Upper lobe of left lung (tissue), 4 donors: Measurements from ENCODE around the gene BIRC2.

ENCODE experiments used
- EP300 ChIP-seq, 4 donors: sonication (generic); formaldehyde crosslinking; IDR thresholded peaks; one replicate each; pipeline ENCODE4 v1.5.1; 2017; ENCODE audit warnings: antibody characterized with exemption in 4 of 4, control low read depth in 2 of 4
- POLR2A ChIP-seq, 4 donors: fragments of 450-650 bp; IDR thresholded peaks; one replicate each; pipeline ENCODE4 v1.5.1; 2016 to 2017; ENCODE audit warnings: antibody characterized with exemption in 4 of 4, mild to moderate bottlenecking in 2 of 4
- POLR2AphosphoS5 ChIP-seq, 2 donors: sonication (generic); formaldehyde crosslinking; IDR thresholded peaks; one replicate each; pipeline ENCODE4 v1.5.1; 2017; ENCODE audit warnings: antibody characterized with exemption in 2 of 2
- TF ChIP-seq, protein P1 (sequence below), 6 experiments: fragments of 450-650 bp in 4 of 6; fragments of 200-600 bp in 2 of 6; sonication (generic) in 2 of 6; IDR thresholded peaks; one replicate each; pipeline ENCODE4 v1.5.1; 2016 to 2019; ENCODE audit warnings: antibody characterized with exemption in 6 of 6

DNA sequence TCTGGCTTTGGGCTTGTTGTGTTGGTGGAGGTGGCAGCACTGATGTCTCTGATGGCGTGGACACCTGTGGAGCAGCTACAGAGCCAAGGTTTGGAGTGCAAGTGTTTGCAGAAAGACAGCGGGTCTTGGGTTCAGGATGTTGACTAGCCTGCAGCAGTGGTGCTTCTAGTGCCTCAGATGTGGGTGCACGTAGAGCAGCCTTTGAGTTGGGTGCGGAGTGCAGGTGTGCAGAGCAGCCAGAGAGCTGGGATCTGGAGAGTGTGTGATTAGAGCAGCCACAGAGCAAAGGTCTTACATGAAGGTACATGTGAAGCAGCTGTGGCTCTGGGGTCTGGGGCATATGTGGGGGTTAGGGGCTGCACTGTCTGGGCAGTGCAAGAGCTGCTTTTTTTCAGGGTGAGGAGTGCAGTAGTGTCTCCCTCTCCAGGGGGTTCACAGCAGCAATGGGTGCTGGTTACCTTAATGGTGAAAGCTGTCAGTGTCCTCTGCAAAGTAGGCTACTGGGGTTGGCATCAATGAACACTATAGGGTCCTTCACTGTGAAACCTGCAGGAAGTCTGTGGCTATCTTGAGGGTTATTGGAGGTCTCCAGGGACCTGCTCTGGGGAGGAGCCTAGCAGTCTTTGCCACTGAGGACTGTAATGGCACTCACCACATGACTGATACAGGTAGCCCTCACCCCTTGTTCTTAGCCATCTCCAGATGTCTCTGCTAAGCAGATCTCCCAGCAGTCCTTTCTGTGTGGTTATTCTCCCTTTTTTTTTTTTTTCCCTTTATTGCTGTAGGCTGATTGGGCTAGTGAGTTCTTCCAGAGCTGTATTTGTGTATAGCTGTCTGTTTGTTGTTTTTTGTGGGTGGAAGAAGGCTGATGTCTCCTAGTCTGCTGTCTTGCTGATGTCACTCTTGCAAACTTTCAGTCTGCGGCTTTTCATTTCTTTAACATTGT, 14.3 kb downstream of the BIRC2 start:
- TF ChIP-seq, protein P1, sequence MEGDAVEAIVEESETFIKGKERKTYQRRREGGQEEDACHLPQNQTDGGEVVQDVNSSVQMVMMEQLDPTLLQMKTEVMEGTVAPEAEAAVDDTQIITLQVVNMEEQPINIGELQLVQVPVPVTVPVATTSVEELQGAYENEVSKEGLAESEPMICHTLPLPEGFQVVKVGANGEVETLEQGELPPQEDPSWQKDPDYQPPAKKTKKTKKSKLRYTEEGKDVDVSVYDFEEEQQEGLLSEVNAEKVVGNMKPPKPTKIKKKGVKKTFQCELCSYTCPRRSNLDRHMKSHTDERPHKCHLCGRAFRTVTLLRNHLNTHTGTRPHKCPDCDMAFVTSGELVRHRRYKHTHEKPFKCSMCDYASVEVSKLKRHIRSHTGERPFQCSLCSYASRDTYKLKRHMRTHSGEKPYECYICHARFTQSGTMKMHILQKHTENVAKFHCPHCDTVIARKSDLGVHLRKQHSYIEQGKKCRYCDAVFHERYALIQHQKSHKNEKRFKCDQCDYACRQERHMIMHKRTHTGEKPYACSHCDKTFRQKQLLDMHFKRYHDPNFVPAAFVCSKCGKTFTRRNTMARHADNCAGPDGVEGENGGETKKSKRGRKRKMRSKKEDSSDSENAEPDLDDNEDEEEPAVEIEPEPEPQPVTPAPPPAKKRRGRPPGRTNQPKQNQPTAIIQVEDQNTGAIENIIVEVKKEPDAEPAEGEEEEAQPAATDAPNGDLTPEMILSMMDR (IDR thresholded peaks at IDR 0.05) = no peak
- no peak for TF ChIP-seq EP300 (IDR thresholded peaks at IDR 0.05)
- TF ChIP-seq POLR2A (IDR thresholded peaks at IDR 0.05) = no peak
- TF ChIP-seq POLR2AphosphoS5 (IDR thresholded peaks at IDR 0.05) = no peak
